Activated CD4-positive, alpha-beta T cell treated with anti-CD3 and anti-CD28 coated beads for 36 hours (primary cell): Measurements from ENCODE around the gene USP40. TPM values are rescaled to one million over a fixed set of nuclear protein-coding genes. Genes with fewer than 3 reads are reported as not detected.

ENCODE experiments used
- ATAC-seq: fragments of 200-7000 bp; cut with Tn5 transposase; one replicate; pipeline ENCODE4 v1.10.0; 2021; ENCODE audit warnings: mild to moderate bottlenecking, moderate library complexity
- CTCF ChIA-PET: fragments of 350-600 bp; sonication (Branson Sonifier 250); formaldehyde crosslinking; loops from one replicate; lab custom pipeline; 2021; ENCODE audit warnings: antibody characterized with exemption; lab: Charles Lee
- POLR2A ChIA-PET: fragments of 350-600 bp; sonication (Branson Sonifier 250); formaldehyde crosslinking; loops from one replicate; lab custom pipeline; 2021; ENCODE audit warnings: antibody characterized with exemption, inconsistent platforms; lab: Charles Lee
- DNase-seq: peaks from one replicate; pipeline ENCODE4 v3.0.0-alpha.2; 2020
- H3K27ac Mint-ChIP-seq: one replicate; pipeline ENCODE4 v1.8.0; 2021; ENCODE audit warnings: mixed read lengths
- H3K27me3 Mint-ChIP-seq: one replicate; pipeline ENCODE4 v1.8.0; 2021; ENCODE audit warnings: mixed read lengths
- H3K36me3 Mint-ChIP-seq: one replicate; pipeline ENCODE4 v1.8.0; 2021; ENCODE audit warnings: low read depth, mixed read lengths
- H3K4me1 Mint-ChIP-seq: one replicate; pipeline ENCODE4 v1.8.0; 2021; ENCODE audit warnings: mixed read lengths
- H3K4me3 Mint-ChIP-seq: one replicate; pipeline ENCODE4 v1.8.0; 2021; ENCODE audit warnings: mild to moderate bottlenecking, moderate library complexity, mixed read lengths
- H3K9me3 Mint-ChIP-seq: one replicate; pipeline ENCODE4 v1.8.0; 2021; ENCODE audit warnings: low read depth, mixed read lengths
- intact Hi-C, 2 experiments: fragments of 100-400 bp; cut with DNase I in 1 of 2; cut with micrococcal nuclease in 1 of 2; formaldehyde crosslinking; loops; one replicate each; pipeline versions ENCODE4 v1.14.2 to v1.15.1; 2022 to 2024; cut with DNase I, micrococcal nuclease
- total RNA-seq, 2 experiments: library from RNA; stranded (reverse); gene quantifications; one replicate each; pipeline ENCODE4 v1.2.3, GENCODE V29; 2021

USP40 gene
- total RNA-seq, 2 experiments from 2014 or later = 12.0 to 12.9 TPM

- CTCF ChIA-PET = no interaction called here
- peaks cover 8% of the 10 kb centered on the region for H3K4me1 Mint-ChIP-seq
- intact Hi-C loops = no loop called here
Observed at GRCh38 chr2:233553366-233553765, 13.2 kb downstream of the USP40 start.

GRCh38 chr2:233551491-233551890 is 15.1 kb downstream of the USP40 start:
- Mint-ChIP-seq H3K4me3 (no peak overlapping the region), H3K27me3 (no peaks in the 10 kb centered on the region), H3K27ac (no peak overlapping the region), H3K4me1 (no peaks in the 10 kb centered on the region), H3K36me3 (peaks cover 7% of the 10 kb centered on the region), H3K9me3 (no peaks in the 10 kb centered on the region)
- ChIA-PET POLR2A (no interaction called here), CTCF (interaction anchor here (0.8 kb wide), 1 partner anchor 98 kb away, joined by 3 read pairs; no protein-coding TSS in a partner anchor)
- intact Hi-C loops = no loop called here
- DNase-seq = no peak
- no peak for ATAC-seq

More at GRCh38 chr2:233553366-233553765, 13.2 kb downstream of the USP40 start:
- no peaks in the 10 kb centered on the region for H3K9me3 Mint-ChIP-seq
- ATAC-seq (no peak), DNase-seq (no peak)
- POLR2A ChIA-PET = no interaction called here
- no peak overlapping the region for H3K27ac Mint-ChIP-seq
- no peaks in the 10 kb centered on the region for H3K27me3 Mint-ChIP-seq
- no peak overlapping the region for H3K4me3 Mint-ChIP-seq
- peaks cover 9% of the 10 kb centered on the region for H3K36me3 Mint-ChIP-seq

GRCh38 chr2:233546774-233547173 is 19.8 kb downstream of the USP40 start:
- POLR2A ChIA-PET = no interaction called here
- no peak overlapping the region for H3K4me3 Mint-ChIP-seq
- no peaks in the 10 kb centered on the region for H3K27me3 Mint-ChIP-seq
- H3K36me3 Mint-ChIP-seq = peaks cover 9% of the 10 kb centered on the region
- H3K27ac Mint-ChIP-seq = no peak overlapping the region
- intact Hi-C loops = no loop called here
- DNase-seq (no peak), ATAC-seq (no peak)
- no peaks in the 10 kb centered on the region for H3K9me3 Mint-ChIP-seq
- no peaks in the 10 kb centered on the region for H3K4me1 Mint-ChIP-seq
- CTCF ChIA-PET = interaction anchor here (1.2 to 1.4 kb wide), 2 partner anchors 10 to 13 kb away, joined by 3 to 4 read pairs; no protein-coding TSS in a partner anchor

- no peak for ATAC-seq
- Mint-ChIP-seq H3K36me3 (peaks cover 8% of the 10 kb centered on the region), H3K4me1 (no peaks in the 10 kb centered on the region), H3K27me3 (no peaks in the 10 kb centered on the region), H3K27ac (no peak overlapping the region), H3K9me3 (no peaks in the 10 kb centered on the region), H3K4me3 (no peak overlapping the region)
- ChIA-PET POLR2A (no interaction called here), CTCF (interaction anchor here (1.2 kb wide), 1 partner anchor 13 kb away, joined by 4 read pairs; no protein-coding TSS in a partner anchor)
- intact Hi-C loops = no loop called here
- no peak for DNase-seq
Observed at GRCh38 chr2:233546101-233546500, 20.5 kb downstream of the USP40 start.

GRCh38 chr2:233544200-233544610 is 22.4 kb downstream of the USP40 start:
- no peak overlapping the region for H3K27ac Mint-ChIP-seq
- ChIA-PET CTCF (no interaction called here), POLR2A (no interaction called here)
- no peak for ATAC-seq
- H3K4me3 Mint-ChIP-seq = no peak overlapping the region
- H3K4me1 Mint-ChIP-seq = no peaks in the 10 kb centered on the region
- no peaks in the 10 kb centered on the region for H3K27me3 Mint-ChIP-seq
- intact Hi-C loops = no loop called here
- no peak for DNase-seq
- peaks cover 9% of the 10 kb centered on the region for H3K36me3 Mint-ChIP-seq
- H3K9me3 Mint-ChIP-seq = no peaks in the 10 kb centered on the region

- Mint-ChIP-seq H3K4me3 (no peak overlapping the region), H3K4me1 (no peaks in the 10 kb centered on the region)
Observed at GRCh38 chr2:233542507-233542906, 24.1 kb downstream of the USP40 start.

GRCh38 chr2:233538741-233539140 is 27.8 kb downstream of the USP40 start:
- CTCF ChIA-PET = no interaction called here
- Mint-ChIP-seq H3K4me1 (no peaks in the 10 kb centered on the region), H3K4me3 (no peak overlapping the region), H3K36me3 (peaks cover 5% of the 10 kb centered on the region), H3K9me3 (no peaks in the 10 kb centered on the region), H3K27me3 (no peaks in the 10 kb centered on the region), H3K27ac (no peak overlapping the region)
- no peak for DNase-seq
- POLR2A ChIA-PET = no interaction called here
- no peak for ATAC-seq
- intact Hi-C loops = no loop called here

More at GRCh38 chr2:233542507-233542906, 24.1 kb downstream of the USP40 start:
- Mint-ChIP-seq H3K36me3 (peaks cover 7% of the 10 kb centered on the region), H3K9me3 (no peaks in the 10 kb centered on the region), H3K27ac (no peak overlapping the region), H3K27me3 (no peaks in the 10 kb centered on the region)
- intact Hi-C loops = no loop called here
- CTCF ChIA-PET = no interaction called here
- no peak for DNase-seq
- ATAC-seq = no peak
- POLR2A ChIA-PET = no interaction called here

- no peak overlapping the region for H3K4me3 Mint-ChIP-seq
- H3K4me1 Mint-ChIP-seq = no peaks in the 10 kb centered on the region
- ChIA-PET CTCF (no interaction called here), POLR2A (no interaction called here)
- ATAC-seq (no peak), DNase-seq (no peak)
- H3K36me3 Mint-ChIP-seq = peaks cover 6% of the 10 kb centered on the region
- H3K27ac Mint-ChIP-seq = no peak overlapping the region
- H3K9me3 Mint-ChIP-seq = no peaks in the 10 kb centered on the region
- H3K27me3 Mint-ChIP-seq = no peaks in the 10 kb centered on the region
- intact Hi-C loops = no loop called here
Observed at GRCh38 chr2:233535271-233535670, 31.3 kb downstream of the USP40 start.

- ATAC-seq (no peak), DNase-seq (no peak)
- intact Hi-C loops = no loop called here
- no peak overlapping the region for H3K27ac Mint-ChIP-seq
- no peaks in the 10 kb centered on the region for H3K4me1 Mint-ChIP-seq
- ChIA-PET CTCF (interaction anchor here (1.5 kb wide), 1 partner anchor 13 kb away, joined by 4 read pairs; no protein-coding TSS in a partner anchor), POLR2A (no interaction called here)
- H3K4me3 Mint-ChIP-seq = no peak overlapping the region
- H3K36me3 Mint-ChIP-seq = peaks cover 10% of the 10 kb centered on the region
- no peaks in the 10 kb centered on the region for H3K9me3 Mint-ChIP-seq
- H3K27me3 Mint-ChIP-seq = no peaks in the 10 kb centered on the region
Observed at GRCh38 chr2:233532971-233533370, 33.6 kb downstream of the USP40 start.

- intact Hi-C loops = no loop called here
- ATAC-seq = no peak
- ChIA-PET CTCF (no interaction called here), POLR2A (no interaction called here)
- no peak overlapping the region for H3K4me3 Mint-ChIP-seq
- DNase-seq = no peak
- no peak overlapping the region for H3K27ac Mint-ChIP-seq
- H3K36me3 Mint-ChIP-seq = peaks cover 10% of the 10 kb centered on the region
- no peaks in the 10 kb centered on the region for H3K4me1 Mint-ChIP-seq
- no peaks in the 10 kb centered on the region for H3K27me3 Mint-ChIP-seq
- H3K9me3 Mint-ChIP-seq = no peaks in the 10 kb centered on the region
Observed at GRCh38 chr2:233531955-233532354, 34.6 kb downstream of the USP40 start.

- no peak overlapping the region for H3K27ac Mint-ChIP-seq
- ChIA-PET CTCF (interaction anchor here (0.8 kb wide), 1 partner anchor 111 kb away, joined by 3 read pairs; no protein-coding TSS in a partner anchor), POLR2A (no interaction called here)
- no peaks in the 10 kb centered on the region for H3K27me3 Mint-ChIP-seq
- H3K9me3 Mint-ChIP-seq = no peaks in the 10 kb centered on the region
- no peak for ATAC-seq
- H3K36me3 Mint-ChIP-seq = peaks cover 10% of the 10 kb centered on the region
- no peak overlapping the region for H3K4me3 Mint-ChIP-seq
- DNase-seq = no peak
- intact Hi-C loops = no loop called here
- H3K4me1 Mint-ChIP-seq = no peaks in the 10 kb centered on the region
Observed at GRCh38 chr2:233530381-233530780, 36.2 kb downstream of the USP40 start.

GRCh38 chr2:233528182-233528581 is 38.4 kb downstream of the USP40 start:
- ChIA-PET CTCF (no interaction called here), POLR2A (no interaction called here)
- Mint-ChIP-seq H3K4me1 (no peaks in the 10 kb centered on the region), H3K9me3 (no peaks in the 10 kb centered on the region), H3K27me3 (no peaks in the 10 kb centered on the region), H3K27ac (no peak overlapping the region), H3K4me3 (no peak overlapping the region), H3K36me3 (peaks cover 14% of the 10 kb centered on the region)
- DNase-seq (no peak), ATAC-seq (no peak)
- intact Hi-C loops = no loop called here
